Retinal pigment epithelial cell (primary cell): Measurements from ENCODE around the gene IQGAP2.
"Not testable (repeated sequence)": the region's sequence is repeated elsewhere in the genome, so short reads cannot be mapped to it uniquely, and the experiment has no call there.

ENCODE experiments used
- DNase-seq: peaks from one replicate; pipeline ENCODE4 v3.0.0-alpha.2; 2010; ENCODE audit warnings: low read depth
- H3K4me3 ChIP-seq: 2 replicates; pipeline ENCODE4 v1.5.1; 2011; ENCODE audit warnings: mild to moderate bottlenecking, low read length, control low read depth, moderate library complexity
- TF ChIP-seq, protein P1 (sequence below): conservative IDR thresholded peaks from 2 replicates; pipeline ENCODE4 v1.5.1; 2011; ENCODE audit warnings: low read depth, low read length, control low read depth, inconsistent platforms

Gene IQGAP2

DNA sequence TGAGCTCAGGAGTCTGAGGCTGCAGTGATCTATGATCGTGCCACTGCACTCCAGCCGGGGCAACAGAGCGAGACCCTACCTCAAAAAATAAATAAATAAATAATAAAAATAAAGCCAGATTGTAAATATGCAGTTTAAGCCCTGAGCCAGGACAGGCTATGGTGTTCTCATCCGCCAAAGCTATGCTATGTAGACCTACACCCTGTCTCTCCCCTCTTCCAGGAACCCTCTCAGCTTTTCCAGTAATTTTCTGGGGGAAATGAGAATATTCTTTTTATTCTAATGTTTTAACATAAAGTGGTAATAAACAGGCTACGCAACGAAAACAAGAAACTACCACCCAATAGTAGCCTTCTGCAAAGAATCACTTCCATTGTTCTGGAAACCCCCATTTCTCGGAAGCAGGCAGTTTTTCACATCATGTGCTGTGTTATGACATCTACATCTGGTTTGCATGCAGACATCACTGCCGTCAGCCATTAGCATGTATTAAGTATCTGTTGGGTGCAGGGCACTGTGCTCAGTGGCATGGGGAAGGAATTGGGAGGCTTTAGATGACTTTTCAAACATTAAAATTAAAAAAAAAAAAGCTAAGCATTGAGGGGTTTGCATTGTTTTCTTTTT lies 274.9 kb downstream of the IQGAP2 start:
- TF ChIP-seq, protein P1, sequence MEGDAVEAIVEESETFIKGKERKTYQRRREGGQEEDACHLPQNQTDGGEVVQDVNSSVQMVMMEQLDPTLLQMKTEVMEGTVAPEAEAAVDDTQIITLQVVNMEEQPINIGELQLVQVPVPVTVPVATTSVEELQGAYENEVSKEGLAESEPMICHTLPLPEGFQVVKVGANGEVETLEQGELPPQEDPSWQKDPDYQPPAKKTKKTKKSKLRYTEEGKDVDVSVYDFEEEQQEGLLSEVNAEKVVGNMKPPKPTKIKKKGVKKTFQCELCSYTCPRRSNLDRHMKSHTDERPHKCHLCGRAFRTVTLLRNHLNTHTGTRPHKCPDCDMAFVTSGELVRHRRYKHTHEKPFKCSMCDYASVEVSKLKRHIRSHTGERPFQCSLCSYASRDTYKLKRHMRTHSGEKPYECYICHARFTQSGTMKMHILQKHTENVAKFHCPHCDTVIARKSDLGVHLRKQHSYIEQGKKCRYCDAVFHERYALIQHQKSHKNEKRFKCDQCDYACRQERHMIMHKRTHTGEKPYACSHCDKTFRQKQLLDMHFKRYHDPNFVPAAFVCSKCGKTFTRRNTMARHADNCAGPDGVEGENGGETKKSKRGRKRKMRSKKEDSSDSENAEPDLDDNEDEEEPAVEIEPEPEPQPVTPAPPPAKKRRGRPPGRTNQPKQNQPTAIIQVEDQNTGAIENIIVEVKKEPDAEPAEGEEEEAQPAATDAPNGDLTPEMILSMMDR: no peak
- no peak overlapping the region for H3K4me3 ChIP-seq
- no peak for DNase-seq

- DNase-seq: no peak
- TF ChIP-seq, protein P1: no peak
Measured at GRCh38 chr5:76679231-76679630, 276.1 kb downstream of the IQGAP2 start.

GRCh38 chr5:76680826-76681225 lies 277.7 kb downstream of the IQGAP2 start:
- H3K4me3 ChIP-seq, DNase-seq: not testable (repeated sequence)

More at GRCh38 chr5:76679231-76679630, 276.1 kb downstream of the IQGAP2 start:
- no peak overlapping the region for H3K4me3 ChIP-seq

GRCh38 chr5:76681287-76681686 lies 278.2 kb downstream of the IQGAP2 start:
- no peak for DNase-seq
- H3K4me3 ChIP-seq: no peak overlapping the region
- TF ChIP-seq, protein P1: no peak

DNA sequence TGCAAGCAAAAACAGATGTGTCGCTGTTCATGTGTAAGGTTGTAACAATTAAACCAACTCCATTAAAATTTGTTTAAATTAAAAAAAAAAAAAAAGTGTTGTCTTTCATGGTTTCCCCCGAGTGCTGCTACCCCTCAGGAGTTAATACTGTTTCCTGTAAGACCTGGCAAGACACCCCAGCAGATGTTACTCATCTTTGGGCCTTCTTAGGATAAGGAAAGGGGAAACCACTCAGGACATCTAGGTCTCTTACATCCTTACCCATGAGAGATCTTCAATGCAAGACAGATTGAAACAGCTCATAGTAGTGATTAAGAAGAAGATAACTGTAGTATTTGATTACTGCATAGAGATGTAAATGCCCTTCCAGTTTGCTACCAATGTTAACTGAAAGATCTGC lies 279.3 kb downstream of the IQGAP2 start:
- no peak for DNase-seq
- no peak overlapping the region for H3K4me3 ChIP-seq
- TF ChIP-seq, protein P1: no peak

- no peak for DNase-seq
- H3K4me3 ChIP-seq: no peak overlapping the region
- TF ChIP-seq, protein P1: no peak
Measured at GRCh38 chr5:76683816-76684731, 281.0 kb downstream of the IQGAP2 start.

DNA sequence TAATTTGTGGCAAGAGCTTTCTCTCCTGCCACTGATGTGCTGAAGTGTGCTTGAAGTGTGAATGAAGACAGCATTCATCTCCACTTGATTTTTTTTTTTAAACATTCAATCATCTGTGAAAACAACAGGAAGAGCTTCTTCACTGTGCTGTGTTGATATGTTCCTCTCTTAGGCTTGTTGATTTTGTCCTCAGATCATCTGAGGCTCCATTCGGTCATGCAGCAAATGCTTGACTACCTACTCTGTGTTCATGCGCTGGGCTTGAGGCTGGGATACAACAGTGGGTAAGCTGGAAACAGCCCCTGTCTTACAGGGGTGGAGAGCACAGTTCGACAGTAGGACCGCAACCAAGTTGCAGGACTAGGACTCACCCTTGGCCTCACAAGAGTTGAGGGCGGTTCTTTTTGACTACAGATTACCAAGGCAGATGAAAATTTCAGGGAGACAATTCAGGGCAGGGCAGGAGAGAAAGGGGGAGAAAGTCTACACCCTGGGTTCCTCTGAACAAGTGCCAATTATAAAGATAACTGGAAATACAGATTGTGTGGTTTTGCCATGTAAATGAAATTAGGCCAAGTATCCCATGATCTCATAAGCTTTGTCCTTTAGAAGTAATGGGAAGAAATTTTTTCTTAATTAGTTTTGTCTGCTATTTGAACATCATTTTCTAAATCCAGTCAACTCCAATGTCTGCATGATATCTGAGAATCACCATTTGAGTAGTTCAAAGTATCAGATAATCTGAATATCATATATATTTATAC lies 281.9 kb downstream of the IQGAP2 start:
- TF ChIP-seq, protein P1: no peak
- no peak for DNase-seq
- no peak overlapping the region for H3K4me3 ChIP-seq
